CD4-positive, alpha-beta T cell treated with Interleukin-15 for 1 hour (primary cell): ENCODE data around the gene SLK.

Experiments used
- DNase-seq: peaks from one replicate; pipeline ENCODE4 v3.0.0-alpha.2; 2020

The SLK gene

GRCh38 chr10:103991393-103992128 is 24.6 kb downstream of the SLK start:
- DNase-seq, result no peak

GRCh38 chr10:103995134-103995533 is 28.2 kb downstream of the SLK start:
- DNase-seq, result no peak

GRCh38 chr10:103998805-103999204 is 31.9 kb downstream of the SLK start:
- no peak for DNase-seq

- DNase-seq, result no peak
These were observed 36.0 kb downstream of the SLK start for GRCh38 chr10:104002911-104003310.

GRCh38 chr10:104005172-104005863 is 38.4 kb downstream of the SLK start:
- no peak for DNase-seq

GRCh38 chr10:104011904-104012303 is 45.0 kb downstream of the SLK start:
- DNase-seq, result no peak

- no peak for DNase-seq
These were observed 46.5 kb downstream of the SLK start for GRCh38 chr10:104013489-104013888.

- no peak for DNase-seq
These were observed 47.2 kb downstream of the SLK start for GRCh38 chr10:104014176-104014575.

- DNase-seq, result no peak
These were observed 49.7 kb downstream of the SLK start for GRCh38 chr10:104016661-104017060.

- no peak for DNase-seq
These were observed 51.5 kb downstream of the SLK start for GRCh38 chr10:104018471-104018870.

GRCh38 chr10:104020020-104020419 is 53.1 kb downstream of the SLK start:
- no peak for DNase-seq

- no peak for DNase-seq
These were observed 54.3 kb downstream of the SLK start for GRCh38 chr10:104021246-104021645.

- no peak for DNase-seq
These were observed 55.1 kb downstream of the SLK start for GRCh38 chr10:104022026-104022425.

GRCh38 chr10:104025524-104025923 is 58.6 kb downstream of the SLK start:
- DNase-seq, result no peak

- DNase-seq, result no peak
These were observed 59.8 kb downstream of the SLK start for GRCh38 chr10:104026762-104027161.

GRCh38 chr10:104028146-104028545 is 61.2 kb downstream of the SLK start:
- no peak for DNase-seq

GRCh38 chr10:104028823-104029520 is 62.0 kb downstream of the SLK start:
- DNase-seq, result no peak

GRCh38 chr10:104029521-104029860 is 62.6 kb downstream of the SLK start:
- DNase-seq, result no peak

- no peak for DNase-seq
These were observed 64.7 kb downstream of the SLK start for GRCh38 chr10:104031631-104032030.

GRCh38 chr10:104032144-104032775 is 65.3 kb downstream of the SLK start:
- DNase-seq, result no peak

- DNase-seq, result no peak
These were observed 66.5 kb downstream of the SLK start for GRCh38 chr10:104033401-104033930.

GRCh38 chr10:104033966-104034365 is 67.0 kb downstream of the SLK start:
- no peak for DNase-seq
